ENCODE results near the gene PDLIM1. TPM values are rescaled to one million over a fixed set of nuclear protein-coding genes. Genes with fewer than 3 reads are reported as not detected.

The PDLIM1 gene
- total and polyA plus RNA-seq, 10 of the 15 experiments (the other 5 are each of a cell fraction or from before 2014, with no cell fraction given), result 95.7 to 714 (median 309) TPM

DNA sequence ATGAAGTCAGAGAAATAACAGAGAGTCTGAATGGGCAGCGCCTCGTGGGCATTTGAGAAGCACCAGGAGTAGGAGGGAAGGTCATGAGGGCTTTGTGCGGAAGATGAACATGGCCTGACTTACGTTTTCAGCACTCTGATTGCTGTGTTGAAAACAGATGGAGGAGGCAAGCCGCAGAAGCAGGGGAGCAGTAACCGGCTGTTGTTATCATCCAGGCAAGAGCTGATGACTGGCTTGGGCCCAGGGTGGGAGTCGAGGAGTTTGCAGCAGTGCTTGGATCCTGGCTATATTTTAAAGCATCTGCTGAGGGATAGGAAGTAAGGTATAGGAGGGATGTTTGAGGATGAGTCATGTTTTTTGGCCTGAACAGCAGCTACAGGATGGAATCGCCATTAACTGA is 12.7 kb upstream of the PDLIM1 start:
- ATAC-seq (no peak), DNase-seq (ENCODE audit: low read depth, low spot score) (no peak), FAIRE-seq (no peak)
- no peaks in the 10 kb centered on the region for H3K27me3 ChIP-seq (replicated peaks in 1 of 2; ENCODE audit: control insufficient read depth in 2 of 2, insufficient read depth in 2 of 2, low read length in 1 of 2)
- SMC1A ChIA-PET (ENCODE audit: uncharacterized antibody, unreplicated experiment), result interaction anchor here (1.0 to 2.0 kb wide), 2 partner anchors 8 to 13 kb away, joined by 3 to 5 read pairs; no protein-coding TSS in a partner anchor
- H3K4me2 ChIP-seq (ENCODE audit: control insufficient read depth, insufficient read depth), result no peak overlapping the region
- peaks cover 4% of the 10 kb centered on the region for H3K4me1 ChIP-seq (ENCODE audit: control insufficient read depth, insufficient read depth, low read length)
- WGBS (ENCODE audit: insufficient coverage, insufficient replicate concordance, low lambda C conversion rate, missing lambda C conversion rate), result 81% methylated on average over 8 of the region's 8 CpGs
- no peaks in the 10 kb centered on the region for H3K79me2 ChIP-seq (ENCODE audit: control insufficient read depth, insufficient read depth, low read length)
- no peaks in the 10 kb centered on the region for H4K20me1 ChIP-seq (ENCODE audit: control insufficient read depth, insufficient read depth)
- no peaks in the 10 kb centered on the region for H3K9me3 ChIP-seq (replicated peaks; ENCODE audit: control insufficient read depth, insufficient read depth, low read length)
- in situ Hi-C loops (cut with MboI) (no loop called here), intact Hi-C loops (cut with micrococcal nuclease; ENCODE audit: unreplicated experiment) (no loop called here)
- POLR2A ChIA-PET, result no interaction called here
- H3K4me3 ChIP-seq, result no peak overlapping the region
- no TSS peak for BruUV-seq (replicated peaks)
- no peaks in the 10 kb centered on the region for H3K36me3 ChIP-seq (ENCODE audit: control insufficient read depth in 2 of 2, insufficient read depth in 2 of 2, low read length in 1 of 2)
- no peak overlapping the region for H3K27ac ChIP-seq (ENCODE audit: control insufficient read depth, insufficient read depth)
- H3K9ac ChIP-seq (ENCODE audit: control insufficient read depth, insufficient read depth, low read length), result no peak overlapping the region
- no peak overlapping the region for H2AFZ ChIP-seq (ENCODE audit: control insufficient read depth, low read depth, low read length)
- CTCF ChIA-PET, result no interaction called here
- RAD21 ChIA-PET (ENCODE audit: unreplicated experiment), result interaction anchor here (0.5 kb wide), 1 partner anchor 10 kb away, joined by 3 read pairs; no protein-coding TSS in a partner anchor
- TF ChIP-seq YBX1 (IDR thresholded peaks at IDR 0.05), result no peak
- no peak for TF ChIP-seq DPF2 (IDR thresholded peaks at IDR 0.05)
- no peak for TF ChIP-seq FOXM1 (IDR thresholded peaks at IDR 0.05; ENCODE audit: low read depth, low read length)
- no peak for TF ChIP-seq PRDM15 (CRISPR knock-in tag; IDR thresholded peaks at IDR 0.05)
- TF ChIP-seq, protein P1, sequence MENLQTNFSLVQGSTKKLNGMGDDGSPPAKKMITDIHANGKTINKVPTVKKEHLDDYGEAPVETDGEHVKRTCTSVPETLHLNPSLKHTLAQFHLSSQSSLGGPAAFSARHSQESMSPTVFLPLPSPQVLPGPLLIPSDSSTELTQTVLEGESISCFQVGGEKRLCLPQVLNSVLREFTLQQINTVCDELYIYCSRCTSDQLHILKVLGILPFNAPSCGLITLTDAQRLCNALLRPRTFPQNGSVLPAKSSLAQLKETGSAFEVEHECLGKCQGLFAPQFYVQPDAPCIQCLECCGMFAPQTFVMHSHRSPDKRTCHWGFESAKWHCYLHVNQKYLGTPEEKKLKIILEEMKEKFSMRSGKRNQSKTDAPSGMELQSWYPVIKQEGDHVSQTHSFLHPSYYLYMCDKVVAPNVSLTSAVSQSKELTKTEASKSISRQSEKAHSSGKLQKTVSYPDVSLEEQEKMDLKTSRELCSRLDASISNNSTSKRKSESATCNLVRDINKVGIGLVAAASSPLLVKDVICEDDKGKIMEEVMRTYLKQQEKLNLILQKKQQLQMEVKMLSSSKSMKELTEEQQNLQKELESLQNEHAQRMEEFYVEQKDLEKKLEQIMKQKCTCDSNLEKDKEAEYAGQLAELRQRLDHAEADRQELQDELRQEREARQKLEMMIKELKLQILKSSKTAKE (IDR thresholded peaks at IDR 0.05; ENCODE audit: low read depth, poor library complexity, severe bottlenecking), result no peak
- TF ChIP-seq SPI1 (IDR thresholded peaks at IDR 0.05; ENCODE audit: borderline replicate concordance, insufficient read depth, low read depth, low read length), result no peak

All from GM12878 (cell line).